PC-3 (cell line): ENCODE data around the gene TLE7.

ENCODE experiments used
- EZH2phosphoT487 ChIP-seq: fragments of 300-600 bp; sonication (generic); IDR thresholded peaks from 2 replicates; pipeline ENCODE4 v1.6.1; 2018; ENCODE audit warnings: mild to moderate bottlenecking, antibody characterized with exemption, low read length, borderline replicate concordance
- TF ChIP-seq, protein P1 (sequence below): fragments of 300-600 bp; sonication (generic); conservative IDR thresholded peaks from 2 replicates; pipeline ENCODE4 v1.5.1; 2017; ENCODE audit warnings: antibody characterized with exemption, low read depth, mild to moderate bottlenecking, low read length

DNA sequence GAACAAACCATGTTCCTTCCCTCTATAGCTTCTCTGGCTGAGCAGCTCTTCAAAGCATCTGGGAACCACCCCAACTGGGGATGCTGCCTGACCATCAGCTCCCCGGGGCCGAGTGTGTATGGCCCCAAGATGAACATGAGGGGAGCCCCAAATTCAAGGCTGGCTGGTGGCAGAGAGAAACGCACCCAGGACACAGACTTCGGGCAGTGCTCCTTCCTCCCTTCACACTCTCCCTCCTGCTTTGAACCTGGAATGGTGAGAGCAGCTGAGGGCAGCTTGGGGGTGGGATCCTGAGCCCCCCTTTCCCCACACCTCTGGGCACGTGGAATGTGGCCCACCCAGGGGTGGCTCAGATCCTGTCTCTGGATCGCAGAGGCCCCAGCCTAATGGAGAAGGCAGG is 17.2 kb downstream of the TLE7 start:
- TF ChIP-seq, protein P1, sequence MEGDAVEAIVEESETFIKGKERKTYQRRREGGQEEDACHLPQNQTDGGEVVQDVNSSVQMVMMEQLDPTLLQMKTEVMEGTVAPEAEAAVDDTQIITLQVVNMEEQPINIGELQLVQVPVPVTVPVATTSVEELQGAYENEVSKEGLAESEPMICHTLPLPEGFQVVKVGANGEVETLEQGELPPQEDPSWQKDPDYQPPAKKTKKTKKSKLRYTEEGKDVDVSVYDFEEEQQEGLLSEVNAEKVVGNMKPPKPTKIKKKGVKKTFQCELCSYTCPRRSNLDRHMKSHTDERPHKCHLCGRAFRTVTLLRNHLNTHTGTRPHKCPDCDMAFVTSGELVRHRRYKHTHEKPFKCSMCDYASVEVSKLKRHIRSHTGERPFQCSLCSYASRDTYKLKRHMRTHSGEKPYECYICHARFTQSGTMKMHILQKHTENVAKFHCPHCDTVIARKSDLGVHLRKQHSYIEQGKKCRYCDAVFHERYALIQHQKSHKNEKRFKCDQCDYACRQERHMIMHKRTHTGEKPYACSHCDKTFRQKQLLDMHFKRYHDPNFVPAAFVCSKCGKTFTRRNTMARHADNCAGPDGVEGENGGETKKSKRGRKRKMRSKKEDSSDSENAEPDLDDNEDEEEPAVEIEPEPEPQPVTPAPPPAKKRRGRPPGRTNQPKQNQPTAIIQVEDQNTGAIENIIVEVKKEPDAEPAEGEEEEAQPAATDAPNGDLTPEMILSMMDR = no peak
- TF ChIP-seq EZH2phosphoT487 = no peak
